Lower lobe of right lung (tissue), 2 donors: Measurements from ENCODE around the gene DMRTA2. TPM values are rescaled to one million over a fixed set of nuclear protein-coding genes. Genes with fewer than 3 reads are reported as not detected.

ENCODE experiments used
- ATAC-seq, 2 donors: fragments of 200-7000 bp; cut with Tn5 transposase; one replicate each; pipeline ENCODE4 v1.9.1; 2020 to 2022; ENCODE audit warnings: mild to moderate bottlenecking in 2 of 2, moderate library complexity in 2 of 2
- DNase-seq: peaks from one replicate; pipeline ENCODE4 v3.0.0-alpha.2; 2020
- H3K27ac ChIP-seq: fragments of 200-600 bp; one replicate; pipeline ENCODE4 v1.8.0; 2022
- H3K27me3 ChIP-seq: fragments of 200-600 bp; one replicate; pipeline ENCODE4 v1.8.0; 2022; ENCODE audit warnings: low read depth
- H3K36me3 ChIP-seq: fragments of 200-600 bp; one replicate; pipeline ENCODE4 v1.8.0; 2022; ENCODE audit warnings: mild to moderate bottlenecking
- H3K4me1 ChIP-seq: fragments of 200-600 bp; one replicate; pipeline ENCODE4 v1.8.0; 2022
- H3K4me3 ChIP-seq: fragments of 200-600 bp; one replicate; pipeline ENCODE4 v1.8.0; 2022; ENCODE audit warnings: mild to moderate bottlenecking
- H3K9me3 ChIP-seq: fragments of 200-600 bp; one replicate; pipeline ENCODE4 v1.8.0; 2022
- CTCF ChIP-seq: fragments of 200-600 bp; IDR thresholded peaks from one replicate; pipeline ENCODE4 v1.8.0; 2022; ENCODE audit warnings: antibody characterized with exemption, mild to moderate bottlenecking
- intact Hi-C: fragments of 100-400 bp; cut with DNase I; formaldehyde crosslinking; loops from one replicate; pipeline ENCODE4 v1.11.0; 2022
- total RNA-seq: library from RNA; stranded (reverse); fragmentation: NEBNext Ultra II Directional; extraction: Animal tissue kit (Norgen Biotek cat#: 25700); gene quantifications from one replicate; pipeline ENCODE4 v1.2.1, GENCODE V29; 2021
- donor health status: DM: no; HTN: yes; CAD: no; lungs with severe emphysema.

Gene DMRTA2
- total RNA-seq, 1 donor from 2014 or later: not detected

- H3K4me1 ChIP-seq: no peaks in the 10 kb centered on the region
- DNase-seq (no peak), ATAC-seq (no peak)
- H3K9me3 ChIP-seq: no peaks in the 10 kb centered on the region
- no peak for TF ChIP-seq CTCF
- intact Hi-C loops: no loop called here
- no peak overlapping the region for H3K4me3 ChIP-seq
- no peaks in the 10 kb centered on the region for H3K27me3 ChIP-seq
- H3K36me3 ChIP-seq: no peaks in the 10 kb centered on the region
- H3K27ac ChIP-seq: no peak overlapping the region
Observed at GRCh38 chr1:50453266-50453665, 30.0 kb upstream of the DMRTA2 start.

DNA sequence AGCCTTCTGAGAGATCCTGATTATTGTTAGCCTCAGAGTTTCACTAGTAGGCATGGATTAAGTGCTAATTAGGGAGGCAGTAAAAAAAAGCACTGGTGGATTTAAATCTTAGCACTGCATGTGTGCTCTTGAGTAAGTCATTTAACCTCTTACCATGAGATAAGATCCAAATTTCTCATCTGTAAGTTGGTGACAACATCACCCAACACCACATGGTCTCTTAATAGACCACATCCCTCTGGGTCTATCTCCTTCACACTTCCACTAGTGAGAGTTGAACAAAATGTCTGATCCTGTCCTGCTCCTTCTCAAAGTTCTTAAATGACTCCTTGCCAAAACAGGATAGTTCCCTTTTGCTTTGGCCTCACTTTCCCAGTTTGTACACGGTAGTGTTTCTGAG lies 29.5 kb upstream of the DMRTA2 start:
- DNase-seq (no peak), ATAC-seq (no peak)
- Histone ChIP-seq H3K9me3 (no peaks in the 10 kb centered on the region), H3K4me1 (no peaks in the 10 kb centered on the region), H3K4me3 (no peak overlapping the region), H3K27me3 (no peaks in the 10 kb centered on the region), H3K27ac (no peak overlapping the region), H3K36me3 (no peaks in the 10 kb centered on the region)
- intact Hi-C loops: no loop called here
- TF ChIP-seq CTCF: no peak

GRCh38 chr1:50450861-50451653 lies 27.8 kb upstream of the DMRTA2 start:
- H3K4me1 ChIP-seq: no peaks in the 10 kb centered on the region
- no peak overlapping the region for H3K27ac ChIP-seq
- DNase-seq (no peak), ATAC-seq (no peak)
- H3K4me3 ChIP-seq: no peak overlapping the region
- TF ChIP-seq CTCF: no peak
- no peaks in the 10 kb centered on the region for H3K9me3 ChIP-seq
- intact Hi-C loops: no loop called here
- no peaks in the 10 kb centered on the region for H3K36me3 ChIP-seq
- no peaks in the 10 kb centered on the region for H3K27me3 ChIP-seq

DNA sequence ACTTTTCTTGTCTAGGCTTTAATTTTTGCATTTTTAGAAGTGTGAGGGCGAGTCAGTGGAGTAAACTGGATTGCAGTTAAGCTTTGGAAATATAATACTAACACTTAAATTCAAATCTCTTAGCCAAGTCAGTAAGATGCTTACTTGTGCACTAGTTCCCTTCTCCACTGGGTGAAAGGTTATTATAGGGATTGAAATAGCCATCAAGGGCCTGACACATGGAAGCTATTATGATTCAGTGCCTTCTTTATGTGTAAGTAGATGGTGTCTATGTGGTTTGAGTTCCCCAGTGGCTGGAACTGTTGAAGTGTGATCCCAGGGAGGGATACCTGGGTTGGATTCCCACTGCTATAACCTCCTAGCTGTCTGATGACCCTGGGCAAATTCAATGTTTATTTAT lies 24.7 kb upstream of the DMRTA2 start:
- Histone ChIP-seq H3K27me3 (no peaks in the 10 kb centered on the region), H3K4me3 (no peak overlapping the region), H3K27ac (no peak overlapping the region), H3K4me1 (no peaks in the 10 kb centered on the region), H3K9me3 (no peaks in the 10 kb centered on the region), H3K36me3 (no peaks in the 10 kb centered on the region)
- DNase-seq (no peak), ATAC-seq (no peak)
- intact Hi-C loops: no loop called here
- TF ChIP-seq CTCF: no peak

DNA sequence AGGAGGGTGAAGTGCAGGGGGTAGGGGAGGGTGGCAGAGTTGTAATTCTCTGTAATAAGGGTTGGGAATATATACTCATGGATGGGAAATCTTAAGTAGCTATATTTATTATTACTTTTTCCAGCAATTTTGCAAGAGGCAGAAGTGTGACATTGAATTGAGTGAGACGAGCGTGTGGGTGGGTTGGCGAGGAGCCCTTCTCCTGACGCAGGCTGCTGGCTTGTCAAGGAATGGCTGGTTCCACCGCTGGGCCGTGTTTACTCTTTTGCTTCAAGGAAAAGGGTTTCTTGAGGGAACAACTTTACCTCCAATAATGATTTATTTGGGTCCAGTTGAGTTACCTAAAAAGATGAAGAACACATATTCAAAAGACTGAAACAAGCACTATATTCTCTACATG lies 17.9 kb upstream of the DMRTA2 start:
- Histone ChIP-seq H3K27ac (no peak overlapping the region), H3K27me3 (no peaks in the 10 kb centered on the region), H3K9me3 (no peaks in the 10 kb centered on the region), H3K4me1 (no peaks in the 10 kb centered on the region), H3K36me3 (peaks cover 39% of the 10 kb centered on the region), H3K4me3 (no peak overlapping the region)
- intact Hi-C loops: no loop called here
- ATAC-seq (no peak), DNase-seq (no peak)
- TF ChIP-seq CTCF: no peak
